ENCODE results near the gene PRICKLE4.

DNA sequence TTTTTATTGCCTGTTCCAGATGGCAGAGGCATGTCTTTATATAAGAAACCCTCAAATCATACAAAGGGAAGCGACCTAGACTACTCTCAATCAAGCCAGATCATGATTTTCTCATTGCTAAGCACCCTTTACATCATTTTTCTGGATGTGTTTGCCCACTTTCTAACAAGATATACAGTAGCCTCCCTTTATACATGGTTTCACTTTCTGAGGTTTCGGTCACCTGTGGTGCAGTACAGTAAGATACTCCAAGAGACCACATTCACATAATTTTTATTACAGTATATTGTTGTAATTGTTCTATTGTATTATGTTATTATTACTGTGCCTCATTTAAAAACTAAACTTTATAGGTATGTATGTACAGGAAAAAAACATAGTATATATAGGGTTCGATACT lies 30.5 kb downstream of the PRICKLE4 start:
- TF ChIP-seq EZH2 (IDR thresholded peaks at IDR 0.05; ENCODE audit: insufficient read depth, poor library complexity, severe bottlenecking): no peak
- TF ChIP-seq EZH2phosphoT487 (IDR thresholded peaks at IDR 0.05; ENCODE audit: insufficient read depth, low read depth): no peak

Data from GM23248 (cell line).